IMR-90 (cell line): ENCODE measurements around the gene DBNDD2.

Source experiments
- MXI1 ChIP-seq: IDR thresholded peaks from 2 replicates; pipeline ENCODE4 v1.6.1; 2012; ENCODE audit warnings: low read depth, mild to moderate bottlenecking, low read length, moderate library complexity, borderline replicate concordance
- NFE2L2 ChIP-seq: fragments of 150-350 bp; IDR thresholded peaks from 2 replicates; pipeline ENCODE4 v1.6.1; 2016; ENCODE audit warnings: low read depth, mild to moderate bottlenecking, low read length
- POLR2A ChIP-seq: IDR thresholded peaks from 2 replicates; pipeline ENCODE4 v1.6.1; 2012; ENCODE audit warnings: mild to moderate bottlenecking, low read depth, low read length
- TF ChIP-seq, protein P1 (sequence below): conservative IDR thresholded peaks from 2 replicates; pipeline ENCODE4 v1.5.1; 2012; ENCODE audit warnings: mild to moderate bottlenecking, low read depth, low read length, improper control_type of control experiment

DNA sequence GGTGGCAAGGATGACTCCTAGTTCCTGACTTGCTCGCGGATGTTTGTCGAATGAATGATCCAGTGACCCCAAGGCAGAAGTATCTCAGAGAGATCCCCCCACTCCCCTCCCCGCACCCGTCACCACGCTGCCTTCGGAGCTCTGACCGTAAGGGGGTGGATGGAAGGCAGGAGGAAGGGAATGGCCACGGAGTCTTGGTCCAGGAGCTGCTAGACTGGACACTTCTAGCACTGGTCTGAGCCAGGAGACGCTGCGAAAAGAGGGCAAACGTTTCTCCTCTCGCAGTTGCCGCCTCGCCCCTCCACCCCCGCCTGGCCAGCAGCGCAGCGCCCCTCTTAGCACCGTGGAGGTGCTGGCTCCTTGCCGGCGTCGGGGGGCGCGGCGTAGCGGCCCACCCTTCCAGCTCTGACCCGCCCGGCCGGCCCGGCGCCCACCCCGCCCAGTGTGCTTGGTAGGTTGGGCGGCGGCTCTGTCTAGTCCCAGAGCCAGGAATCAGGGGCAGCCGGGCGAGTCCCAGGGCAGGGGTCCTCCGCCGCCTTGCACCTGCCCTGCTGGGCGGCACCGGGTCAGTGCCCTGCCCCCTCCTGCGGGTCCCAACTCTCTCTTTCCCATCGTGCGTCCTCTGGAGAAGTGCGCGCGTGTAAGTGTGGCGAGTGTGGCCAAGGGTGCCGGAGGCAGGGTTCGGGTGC lies 2.4 kb upstream of the DBNDD2 start:
- TF ChIP-seq, protein P1, sequence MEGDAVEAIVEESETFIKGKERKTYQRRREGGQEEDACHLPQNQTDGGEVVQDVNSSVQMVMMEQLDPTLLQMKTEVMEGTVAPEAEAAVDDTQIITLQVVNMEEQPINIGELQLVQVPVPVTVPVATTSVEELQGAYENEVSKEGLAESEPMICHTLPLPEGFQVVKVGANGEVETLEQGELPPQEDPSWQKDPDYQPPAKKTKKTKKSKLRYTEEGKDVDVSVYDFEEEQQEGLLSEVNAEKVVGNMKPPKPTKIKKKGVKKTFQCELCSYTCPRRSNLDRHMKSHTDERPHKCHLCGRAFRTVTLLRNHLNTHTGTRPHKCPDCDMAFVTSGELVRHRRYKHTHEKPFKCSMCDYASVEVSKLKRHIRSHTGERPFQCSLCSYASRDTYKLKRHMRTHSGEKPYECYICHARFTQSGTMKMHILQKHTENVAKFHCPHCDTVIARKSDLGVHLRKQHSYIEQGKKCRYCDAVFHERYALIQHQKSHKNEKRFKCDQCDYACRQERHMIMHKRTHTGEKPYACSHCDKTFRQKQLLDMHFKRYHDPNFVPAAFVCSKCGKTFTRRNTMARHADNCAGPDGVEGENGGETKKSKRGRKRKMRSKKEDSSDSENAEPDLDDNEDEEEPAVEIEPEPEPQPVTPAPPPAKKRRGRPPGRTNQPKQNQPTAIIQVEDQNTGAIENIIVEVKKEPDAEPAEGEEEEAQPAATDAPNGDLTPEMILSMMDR = no peak
- TF ChIP-seq POLR2A = no peak
- no peak for TF ChIP-seq NFE2L2
- no peak for TF ChIP-seq MXI1
